ENCODE results near the gene VAC14.

GRCh38 chr16:70699696-70700095 lies 101.3 kb downstream of the VAC14 start:
- TF ChIP-seq POLR2A (IDR thresholded peaks at IDR 0.05; ENCODE audit: control extremely low read depth in 1 of 2, low read depth in 2 of 2, low read length in 2 of 2) (no peak), CTCF (IDR thresholded peaks at IDR 0.05; ENCODE audit: control extremely low read depth in 1 of 3, insufficient read depth in 1 of 3, low read depth in 1 of 3, low read length in 3 of 3) (no peak), EZH2 (IDR thresholded peaks at IDR 0.05; ENCODE audit: low read depth, low read length, severe bottlenecking) (no peak)
